BLaER1 treated with 17β-estradiol and CSF1 and Interleukin-3, amounts not matched to agents 10 nM and 100 nM (cell line): ENCODE data around the gene PHLPP2.

ENCODE experiments used
- H3K27ac ChIP-seq, 11 experiments: shearing (Covaris generic); formaldehyde crosslinking; 2 replicates each; pipeline ENCODE4 v1.8.1; 2022
- H3K27me3 ChIP-seq, 11 experiments: shearing (Covaris generic); formaldehyde crosslinking; 2 replicates each; pipeline ENCODE4 v1.8.1; 2022
- H3K36me3 ChIP-seq, 11 experiments: shearing (Covaris generic); formaldehyde crosslinking; 2 replicates each; pipeline ENCODE4 v1.8.1; 2022
- H3K4me1 ChIP-seq, 10 experiments: shearing (Covaris generic); formaldehyde crosslinking; 2 replicates each; pipeline ENCODE4 v1.8.1; 2022
- H3K4me2 ChIP-seq, 11 experiments: shearing (Covaris generic); formaldehyde crosslinking; 2 replicates each; pipeline ENCODE4 v1.8.1; 2022
- H3K4me3 ChIP-seq, 10 experiments: shearing (Covaris generic); formaldehyde crosslinking; 2 replicates each; pipeline ENCODE4 v1.8.1; 2022
- H3K9ac ChIP-seq, 11 experiments: shearing (Covaris generic); formaldehyde crosslinking; 2 replicates each; pipeline ENCODE4 v1.8.1; 2022
- H3K9me3 ChIP-seq, 11 experiments: shearing (Covaris generic); formaldehyde crosslinking; replicated peaks in 1 of 11; 2 replicates each; pipeline ENCODE4 v1.8.1; 2022
- H4K20me1 ChIP-seq, 11 experiments: shearing (Covaris generic); formaldehyde crosslinking; 2 replicates each; pipeline ENCODE4 v1.8.1; 2022
- Cebpa-rat ChIP-seq, 11 experiments: shearing (Covaris generic); IDR thresholded peaks; 2 replicates each; pipeline ENCODE4 v1.8.1; 2022

PHLPP2 gene

DNA sequence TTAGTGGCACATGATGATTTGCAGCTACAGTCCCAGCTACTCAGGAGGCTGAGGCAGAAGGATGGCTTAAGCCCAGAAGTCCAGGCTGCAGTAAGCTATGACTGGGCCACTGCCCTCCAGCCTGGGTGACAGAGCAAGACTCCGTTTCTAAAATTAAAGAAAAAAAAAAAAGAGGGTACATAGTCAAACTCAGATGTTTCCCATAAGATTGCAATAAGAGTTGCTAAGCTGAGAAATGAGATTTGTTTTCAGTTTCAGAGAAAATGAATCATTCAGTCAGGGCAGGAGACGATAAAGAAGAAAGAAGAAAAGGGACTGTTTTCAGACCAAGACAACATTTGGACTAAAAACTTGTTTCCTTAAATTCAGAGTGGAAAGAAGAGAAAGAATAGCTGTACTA is 30.2 kb upstream of the PHLPP2 start:
- no peak for TF ChIP-seq Cebpa-rat (IDR thresholded peaks at IDR 0.05)
- H3K9me3 ChIP-seq: no peaks in the 10 kb centered on the region
- H3K4me3 ChIP-seq: no peak overlapping the region
- peaks cover 86 to 100% (median 98%) of the 10 kb centered on the region in 11 experiments for H3K36me3 ChIP-seq
- no peaks in the 10 kb centered on the region for H3K4me1 ChIP-seq
- no peak overlapping the region for H3K27ac ChIP-seq
- H4K20me1 ChIP-seq: peaks cover 0 to 20% (median 0%) of the 10 kb centered on the region in 11 experiments; a peak in 6 of 22 replicates
- no peak overlapping the region for H3K9ac ChIP-seq
- H3K4me2 ChIP-seq: no peak overlapping the region
- no peaks in the 10 kb centered on the region for H3K27me3 ChIP-seq

GRCh38 chr16:71754108-71754507 is 29.6 kb upstream of the PHLPP2 start:
- Histone ChIP-seq H3K9ac (no peak overlapping the region), H4K20me1 (peaks cover 0 to 20% (median 0%) of the 10 kb centered on the region in 11 experiments; a peak in 6 of 22 replicates)

DNA sequence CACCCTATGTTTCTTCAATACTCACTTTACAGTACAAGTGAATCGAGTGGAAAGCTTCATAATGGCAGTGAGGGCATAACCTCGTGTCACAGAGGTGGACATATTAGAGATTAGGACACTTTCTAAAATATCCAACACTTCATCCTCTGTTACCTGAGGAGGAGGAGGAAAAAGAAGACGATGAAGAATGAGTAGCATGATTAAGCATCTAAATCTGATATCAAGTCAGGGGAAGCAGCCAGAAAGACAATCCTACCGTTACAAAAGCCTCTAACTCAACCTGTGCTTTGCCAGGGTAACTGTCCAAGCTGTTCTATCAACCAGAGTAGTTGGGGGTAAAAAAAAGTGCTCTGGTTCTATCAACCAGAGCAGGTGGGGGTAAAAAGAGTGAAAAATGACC is 23.7 kb upstream of the PHLPP2 start:
- Histone ChIP-seq H3K27ac (no peak overlapping the region), H3K36me3 (peaks cover 82 to 100% (median 98%) of the 10 kb centered on the region in 11 experiments), H4K20me1 (peaks cover 0 to 23% (median 4%) of the 10 kb centered on the region in 11 experiments; a peak in 2 of 22 replicates), H3K9ac (no peak overlapping the region; a peak in 1 of 22 replicates), H3K4me2 (no peak overlapping the region), H3K27me3 (no peaks in the 10 kb centered on the region), H3K4me3 (no peak overlapping the region), H3K9me3 (no peaks in the 10 kb centered on the region), H3K4me1 (no peaks in the 10 kb centered on the region)
- TF ChIP-seq Cebpa-rat (IDR thresholded peaks at IDR 0.05): no peak

More at GRCh38 chr16:71754108-71754507, 29.6 kb upstream of the PHLPP2 start:
- Histone ChIP-seq H3K9me3 (no peaks in the 10 kb centered on the region), H3K4me1 (no peaks in the 10 kb centered on the region), H3K4me3 (no peak overlapping the region), H3K27me3 (no peaks in the 10 kb centered on the region), H3K36me3 (peaks cover 86 to 100% (median 98%) of the 10 kb centered on the region in 11 experiments), H3K4me2 (no peak overlapping the region), H3K27ac (no peak overlapping the region)
- no peak for TF ChIP-seq Cebpa-rat (IDR thresholded peaks at IDR 0.05)

GRCh38 chr16:71746442-71747046 is 22.0 kb upstream of the PHLPP2 start:
- H3K4me2 ChIP-seq: no peak overlapping the region
- no peak overlapping the region for H3K27ac ChIP-seq
- no peaks in the 10 kb centered on the region for H3K9me3 ChIP-seq
- H3K4me3 ChIP-seq: no peak overlapping the region
- no peaks in the 10 kb centered on the region for H3K27me3 ChIP-seq
- no peak overlapping the region for H3K9ac ChIP-seq
- no peak for TF ChIP-seq Cebpa-rat (IDR thresholded peaks at IDR 0.05)
- H4K20me1 ChIP-seq: peaks cover 0 to 18% (median 3%) of the 10 kb centered on the region in 11 experiments; a peak in 2 of 22 replicates
- no peaks in the 10 kb centered on the region for H3K4me1 ChIP-seq
- peaks cover 91 to 100% (median 98%) of the 10 kb centered on the region in 11 experiments for H3K36me3 ChIP-seq

DNA sequence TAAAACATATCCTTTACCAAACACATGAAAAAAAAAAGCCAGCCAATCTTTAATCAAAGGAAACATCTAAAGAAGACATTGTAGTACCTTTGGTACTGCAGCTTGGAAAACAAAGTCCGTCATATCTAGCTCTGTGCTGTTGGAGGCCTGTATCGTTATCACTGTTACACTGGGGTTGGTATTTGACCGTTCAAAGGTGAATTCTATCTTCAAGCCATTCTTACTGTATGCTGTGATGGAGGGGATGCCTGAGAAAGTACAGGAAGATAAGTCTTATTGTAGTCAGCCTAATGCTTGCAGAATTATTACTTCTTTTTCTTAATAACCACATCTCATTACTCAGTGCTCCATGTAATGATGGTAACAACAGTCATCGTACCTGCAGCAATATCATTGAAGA is 14.4 kb upstream of the PHLPP2 start:
- H3K36me3 ChIP-seq: peaks cover 89 to 99% (median 96%) of the 10 kb centered on the region in 11 experiments
- H3K27ac ChIP-seq: no peak overlapping the region
- H3K9ac ChIP-seq: no peak overlapping the region

DNA sequence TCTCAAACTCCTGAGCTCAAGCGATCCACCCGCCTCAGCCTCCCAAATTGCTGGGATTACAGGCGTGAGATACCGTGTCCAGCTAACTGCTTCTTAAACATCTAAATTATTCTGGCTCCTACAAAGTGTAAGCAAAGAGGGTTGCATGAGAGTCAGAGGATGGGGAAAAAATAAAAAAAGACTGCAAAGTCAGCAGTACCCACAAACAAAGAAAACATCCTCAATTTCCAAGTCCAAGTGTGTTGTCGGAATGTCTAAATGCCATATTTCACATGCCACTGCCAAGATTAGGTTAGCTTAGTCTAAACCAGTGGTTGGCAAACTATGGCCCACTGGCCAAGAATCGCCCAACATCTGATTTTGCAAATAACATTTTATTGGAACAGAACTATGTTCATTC is 13.0 kb upstream of the PHLPP2 start:
- Histone ChIP-seq H3K36me3 (peaks cover 89 to 99% (median 96%) of the 10 kb centered on the region in 11 experiments), H3K4me1 (no peaks in the 10 kb centered on the region)

More for the DNA sequence above, 14.4 kb upstream of the PHLPP2 start:
- no peaks in the 10 kb centered on the region for H3K4me1 ChIP-seq
- H4K20me1 ChIP-seq: peaks cover 0 to 23% (median 6%) of the 10 kb centered on the region in 11 experiments; a peak in 4 of 22 replicates
- H3K9me3 ChIP-seq: no peaks in the 10 kb centered on the region
- no peaks in the 10 kb centered on the region for H3K27me3 ChIP-seq
- no peak for TF ChIP-seq Cebpa-rat (IDR thresholded peaks at IDR 0.05)
- H3K4me2 ChIP-seq: no peak overlapping the region
- H3K4me3 ChIP-seq: no peak overlapping the region

GRCh38 chr16:71734511-71734910 is 10.0 kb upstream of the PHLPP2 start:
- H3K9ac ChIP-seq: no peak overlapping the region
- H3K36me3 ChIP-seq: peaks cover 89 to 99% (median 96%) of the 10 kb centered on the region in 11 experiments
- no peak for TF ChIP-seq Cebpa-rat (IDR thresholded peaks at IDR 0.05)
- H4K20me1 ChIP-seq: peaks cover 0 to 20% (median 6%) of the 10 kb centered on the region in 11 experiments; a peak in 5 of 22 replicates
- no peak overlapping the region for H3K4me2 ChIP-seq
- H3K27ac ChIP-seq: no peak overlapping the region
- no peaks in the 10 kb centered on the region for H3K9me3 ChIP-seq
- no peak overlapping the region for H3K4me3 ChIP-seq
- H3K4me1 ChIP-seq: 0 out of 20 replicates have a peak, but pooled peaks cover 0 to 2% (median 0%) of the 10 kb centered on the region in 10 experiments
- H3K27me3 ChIP-seq: no peaks in the 10 kb centered on the region

More for the DNA sequence above, 13.0 kb upstream of the PHLPP2 start:
- no peak overlapping the region for H3K9ac ChIP-seq
- H3K27ac ChIP-seq: no peak overlapping the region
- H4K20me1 ChIP-seq: peaks cover 0 to 23% (median 6%) of the 10 kb centered on the region in 11 experiments; a peak in 4 of 22 replicates
- H3K4me3 ChIP-seq: no peak overlapping the region
- no peak for TF ChIP-seq Cebpa-rat (IDR thresholded peaks at IDR 0.05)
- no peaks in the 10 kb centered on the region for H3K27me3 ChIP-seq
- H3K9me3 ChIP-seq: no peaks in the 10 kb centered on the region
- no peak overlapping the region for H3K4me2 ChIP-seq

GRCh38 chr16:71732587-71732986 is 8.1 kb upstream of the PHLPP2 start:
- no peak overlapping the region for H3K4me3 ChIP-seq
- no peaks in the 10 kb centered on the region for H3K27me3 ChIP-seq
- H3K4me1 ChIP-seq: peaks cover 10 to 21% (median 12%) of the 10 kb centered on the region in 10 experiments; a peak in 18 of 20 replicates
- no peak overlapping the region for H3K4me2 ChIP-seq
- H4K20me1 ChIP-seq: peaks cover 0 to 26% (median 10%) of the 10 kb centered on the region in 11 experiments; a peak in 5 of 22 replicates
- H3K9ac ChIP-seq: no peak overlapping the region
- H3K9me3 ChIP-seq: no peaks in the 10 kb centered on the region
- no peak overlapping the region for H3K27ac ChIP-seq
- peaks cover 70 to 84% (median 78%) of the 10 kb centered on the region in 11 experiments for H3K36me3 ChIP-seq
- no peak for TF ChIP-seq Cebpa-rat (IDR thresholded peaks at IDR 0.05)

DNA sequence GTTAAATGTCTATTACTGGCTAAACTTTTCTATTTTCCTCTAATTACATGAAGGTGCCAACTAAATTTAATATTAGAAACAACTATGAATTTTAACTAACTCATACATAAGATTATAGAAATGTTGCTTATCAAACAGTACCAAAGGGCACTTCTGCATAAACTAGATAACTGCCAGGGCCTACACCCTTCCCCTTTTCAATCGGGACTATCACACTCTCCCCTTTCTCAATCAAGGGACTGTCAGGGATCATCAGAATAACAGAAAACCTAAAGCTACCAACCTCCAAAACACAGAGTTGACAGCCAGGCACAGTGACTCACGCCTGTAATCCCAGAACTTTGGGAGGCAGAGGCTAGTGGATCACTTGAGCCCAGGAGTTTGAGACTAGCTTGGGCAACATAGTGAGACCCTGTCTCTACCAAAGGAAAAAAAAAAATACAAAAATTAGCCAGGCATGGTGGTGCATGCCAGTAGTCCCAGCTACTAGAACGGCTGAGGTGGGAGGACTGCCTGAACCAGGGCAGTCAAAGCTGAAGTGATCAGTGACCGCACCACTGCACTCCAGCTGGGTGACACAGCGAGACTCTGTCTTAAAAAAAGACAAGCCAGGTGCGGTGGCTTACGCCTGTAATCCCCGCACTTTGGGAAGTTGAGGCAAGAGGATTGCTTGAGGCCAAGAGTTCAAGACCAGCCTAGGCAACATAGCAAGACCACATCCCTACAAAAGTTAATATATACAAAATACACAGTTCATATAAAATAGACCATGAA is 3.2 kb upstream of the PHLPP2 start:
- no peak for TF ChIP-seq Cebpa-rat (IDR thresholded peaks at IDR 0.05)
- Histone ChIP-seq H3K9me3 (no peaks in the 10 kb centered on the region), H3K4me2 (peak overlapping the region; percentile 7 to 84 (median 59); a peak in 18 of 22 replicates), H4K20me1 (peaks cover 2 to 33% (median 14%) of the 10 kb centered on the region in 11 experiments; a peak in 13 of 22 replicates), H3K27ac (peak overlapping the region in 5 of 11 experiments; percentile 12 to 65 (median 31); a peak in 8 of 22 replicates), H3K27me3 (peaks cover 6 to 18% (median 17%) of the 10 kb centered on the region in 11 experiments; a peak in 21 of 22 replicates), H3K4me1 (peaks cover 29 to 46% (median 36%) of the 10 kb centered on the region in 10 experiments), H3K4me3 (no peak overlapping the region), H3K9ac (peak overlapping the region in 1 of 11 experiments; percentile 9; a peak in 1 of 22 replicates), H3K36me3 (peaks cover 28 to 39% (median 33%) of the 10 kb centered on the region in 11 experiments)
